NT2/D1 (cell line): Measurements from ENCODE around the gene ANKRD6.

Source experiments
- DNase-seq: peaks from one replicate; pipeline ENCODE4 v3.0.0-alpha.2; 2011; ENCODE audit warnings: low read depth, low spot score
- H3K27me3 ChIP-seq: 2 replicates; pipeline ENCODE4 v1.6.0; 2011; ENCODE audit warnings: mild to moderate bottlenecking; ENCODE audit not compliant: insufficient read length, insufficient read depth
- H3K36me3 ChIP-seq: 2 replicates; pipeline ENCODE4 v1.6.1; 2011; ENCODE audit warnings: mild to moderate bottlenecking, low read length, mixed read lengths; ENCODE audit not compliant: insufficient read depth, insufficient read length
- H3K4me1 ChIP-seq: 2 replicates; pipeline ENCODE4 v1.5.1; 2011; ENCODE audit not compliant: insufficient read depth, insufficient read length
- H3K4me3 ChIP-seq: 2 replicates; pipeline ENCODE4 v1.5.1; 2011; ENCODE audit warnings: low read depth; ENCODE audit not compliant: insufficient read length
- H3K9ac ChIP-seq: 2 replicates; pipeline ENCODE4 v1.6.0; 2011; ENCODE audit warnings: low read depth; ENCODE audit not compliant: insufficient read length
- H3K9me3 ChIP-seq: 2 replicates; pipeline ENCODE4 v1.5.1; 2011; ENCODE audit warnings: mild to moderate bottlenecking, low read length; ENCODE audit not compliant: insufficient read depth
- SUZ12 ChIP-seq: IDR thresholded peaks from 2 replicates; pipeline ENCODE4 v1.6.1; 2011; ENCODE audit not compliant: insufficient read length, insufficient read depth; ENCODE audit errors: extremely low read depth
- YY1 ChIP-seq: IDR thresholded peaks from 2 replicates; pipeline ENCODE4 v1.6.1; 2011; ENCODE audit not compliant: insufficient read length, insufficient read depth
- ZNF274 ChIP-seq: IDR thresholded peaks from 2 replicates; pipeline ENCODE4 v1.6.1; 2011; ENCODE audit warnings: mild to moderate bottlenecking, low read depth, low read length

ANKRD6 gene

DNA sequence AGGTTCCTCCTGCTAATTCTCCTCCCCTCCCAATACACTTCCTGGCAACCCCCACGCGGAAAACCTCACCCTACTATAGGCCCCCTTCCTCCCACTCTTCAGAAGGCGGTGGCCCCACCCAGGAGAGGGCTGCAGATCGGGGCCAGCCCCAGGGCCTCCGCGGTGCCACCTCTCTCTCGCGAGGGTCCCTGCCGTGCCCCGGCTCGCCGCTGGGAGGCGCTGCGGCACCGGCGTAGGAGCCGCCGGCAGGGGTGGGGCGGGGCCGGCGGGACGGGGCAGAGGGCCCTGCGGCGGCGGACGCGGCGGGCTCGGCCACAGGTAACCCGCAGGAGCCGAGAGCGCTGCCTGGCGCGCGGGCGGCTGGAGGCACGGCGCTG is at the start of gene ANKRD6:
Gene ANKRD6, plus strand, starts transcription at position 278 of the 377 bp plus-strand sequence. CDS start 133,825 bp downstream, outside the sequence.
- DNase-seq: no peak
- Histone ChIP-seq H3K4me1 (no peaks in the 10 kb centered on the region), H3K9me3 (no peaks in the 10 kb centered on the region), H3K4me3 (peak within 1 kb of the TSS; percentile 55), H3K27me3 (peaks cover 28% of the 10 kb centered on the region), H3K9ac (peak within 1 kb of the TSS; percentile 77), H3K36me3 (no peaks in the 10 kb centered on the region)
- TF ChIP-seq ZNF274 (no peak), YY1 (no peak), SUZ12 (no peak)

- Histone ChIP-seq H3K9ac (no peak overlapping the region), H3K9me3 (no peaks in the 10 kb centered on the region), H3K36me3 (no peaks in the 10 kb centered on the region), H3K4me3 (no peak overlapping the region), H3K4me1 (peaks cover 4% of the 10 kb centered on the region), H3K27me3 (no peaks in the 10 kb centered on the region)
- no peak for DNase-seq
- TF ChIP-seq YY1: no peak
Observed at GRCh38 chr6:89385156-89385667, 47.7 kb upstream of the ANKRD6 start.

- Histone ChIP-seq H3K9ac (no peak overlapping the region), H3K4me3 (no peak overlapping the region), H3K9me3 (no peaks in the 10 kb centered on the region), H3K27me3 (no peaks in the 10 kb centered on the region), H3K36me3 (no peaks in the 10 kb centered on the region), H3K4me1 (peaks cover 4% of the 10 kb centered on the region)
- TF ChIP-seq YY1 (no peak), ZNF274 (no peak), SUZ12 (no peak)
- DNase-seq: no peak
Observed at GRCh38 chr6:89385846-89386245, 47.1 kb upstream of the ANKRD6 start.

DNA sequence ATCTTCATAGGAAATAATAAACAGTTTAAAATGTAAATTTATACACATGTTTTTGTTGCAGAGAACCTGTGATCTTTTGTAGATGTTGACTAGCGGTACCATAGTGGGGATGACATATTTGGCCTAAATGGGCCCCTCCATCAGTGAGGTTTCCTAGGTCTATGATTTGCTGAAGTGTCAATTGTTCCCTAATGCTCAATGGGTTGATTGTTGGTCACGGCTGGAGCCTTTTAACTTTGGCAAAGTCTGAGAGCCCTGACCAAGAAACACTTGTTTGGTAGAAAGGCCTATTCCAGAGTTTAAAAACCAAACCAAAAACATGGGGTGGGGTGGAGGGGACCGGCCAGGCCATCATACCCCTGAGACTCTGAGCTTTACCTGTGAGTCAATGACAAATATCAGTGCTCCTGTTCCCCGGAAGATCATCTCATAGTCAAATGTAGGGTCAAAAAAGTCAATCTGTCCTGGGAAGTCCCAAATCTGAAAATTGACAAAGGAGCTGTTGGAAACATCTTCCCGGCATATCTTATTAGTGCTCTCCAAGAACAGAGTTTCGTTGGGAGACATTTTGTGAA is 45.9 kb upstream of the ANKRD6 start:
- DNase-seq: no peak
- Histone ChIP-seq H3K27me3 (no peaks in the 10 kb centered on the region), H3K9ac (no peak overlapping the region), H3K9me3 (no peaks in the 10 kb centered on the region), H3K4me1 (peaks cover 4% of the 10 kb centered on the region), H3K4me3 (no peak overlapping the region), H3K36me3 (no peaks in the 10 kb centered on the region)
- TF ChIP-seq SUZ12: no peak
- no peak for TF ChIP-seq ZNF274
- no peak for TF ChIP-seq YY1

- Histone ChIP-seq H3K9me3 (no peaks in the 10 kb centered on the region), H3K27me3 (no peaks in the 10 kb centered on the region), H3K4me1 (peaks cover 4% of the 10 kb centered on the region), H3K4me3 (no peak overlapping the region), H3K9ac (no peak overlapping the region), H3K36me3 (no peaks in the 10 kb centered on the region)
- TF ChIP-seq YY1: no peak
- TF ChIP-seq ZNF274: no peak
- no peak for TF ChIP-seq SUZ12
- DNase-seq: no peak
Observed at GRCh38 chr6:89387516-89388201, 45.3 kb upstream of the ANKRD6 start.

DNA sequence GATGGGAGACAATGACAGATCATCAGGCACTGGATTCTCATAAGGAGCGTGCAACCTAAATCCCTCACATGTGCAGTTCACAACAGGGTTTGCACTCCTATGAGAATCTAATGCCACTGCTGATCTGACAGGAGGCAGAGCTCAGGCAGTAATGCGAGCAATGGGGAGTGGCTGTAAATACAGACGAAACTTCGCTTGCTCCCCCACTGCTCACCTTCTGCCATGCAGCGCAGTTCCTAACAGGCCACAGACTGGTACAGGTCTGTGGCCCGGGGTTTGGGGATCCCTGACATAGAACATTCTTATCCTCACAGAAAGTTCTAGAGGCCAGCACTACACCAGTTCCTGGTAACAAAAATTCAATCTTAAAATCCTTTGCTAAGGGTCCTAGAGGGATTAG is 44.1 kb upstream of the ANKRD6 start:
- peaks cover 4% of the 10 kb centered on the region for H3K4me1 ChIP-seq
- H3K27me3 ChIP-seq: no peaks in the 10 kb centered on the region
- DNase-seq: no peak
- no peak overlapping the region for H3K4me3 ChIP-seq
- TF ChIP-seq ZNF274 (no peak), YY1 (no peak), SUZ12 (no peak)
- H3K36me3 ChIP-seq: no peaks in the 10 kb centered on the region
- no peaks in the 10 kb centered on the region for H3K9me3 ChIP-seq
- H3K9ac ChIP-seq: no peak overlapping the region

DNA sequence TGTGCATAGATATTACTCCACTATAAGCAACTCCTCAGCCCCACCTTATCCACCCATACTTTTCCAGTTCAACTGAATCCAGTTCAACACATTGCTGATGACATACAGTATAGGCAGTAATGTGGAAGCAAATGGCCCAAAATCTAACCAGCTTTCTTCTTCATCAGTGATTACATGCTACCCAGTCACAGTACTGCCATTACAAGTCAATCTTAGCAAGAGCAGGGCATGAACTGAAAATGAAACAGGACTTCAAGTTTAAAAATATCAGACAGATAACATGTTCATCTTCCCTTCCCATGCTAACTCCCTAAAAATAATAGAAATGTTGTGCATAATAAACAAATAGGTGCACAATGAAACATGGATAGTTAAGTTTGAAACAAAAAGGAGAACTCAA is 40.1 kb upstream of the ANKRD6 start:
- DNase-seq: no peak
- H3K36me3 ChIP-seq: no peaks in the 10 kb centered on the region
- H3K9ac ChIP-seq: no peak overlapping the region
- no peaks in the 10 kb centered on the region for H3K27me3 ChIP-seq
- H3K9me3 ChIP-seq: no peaks in the 10 kb centered on the region
- no peak for TF ChIP-seq ZNF274
- no peak for TF ChIP-seq SUZ12
- TF ChIP-seq YY1: no peak
- H3K4me1 ChIP-seq: no peaks in the 10 kb centered on the region
- no peak overlapping the region for H3K4me3 ChIP-seq
